ENCODE measurements around the gene RBMS3. TPM values are rescaled to one million over a fixed set of nuclear protein-coding genes. Genes with fewer than 3 reads are reported as not detected.

Gene RBMS3
- total RNA-seq, 1 donor from 2014 or later = 70.0 TPM

- Histone ChIP-seq H3K27me3 (no peaks in the 10 kb centered on the region), H3K9me3 (no peaks in the 10 kb centered on the region), H3K4me1 (no peaks in the 10 kb centered on the region), H3K4me3 (no peak overlapping the region), H3K27ac (no peak overlapping the region), H3K36me3 (no peaks in the 10 kb centered on the region)
- TF ChIP-seq POLR2AphosphoS5 (IDR thresholded peaks at IDR 0.05; ENCODE audit: insufficient read depth in 1 of 2, low read depth in 1 of 2) = no peak
- TF ChIP-seq CTCF (IDR thresholded peaks at IDR 0.05) = no peak
- TF ChIP-seq POLR2A (IDR thresholded peaks at IDR 0.05) = no peak
- intact Hi-C loops (cut with DNase I) = no loop called here
- DNase-seq (ENCODE audit: extremely low spot score in 2 of 2) = no peak
Measured at GRCh38 chr3:29772436-29772835, 491.6 kb downstream of the RBMS3 start.

- H3K27ac ChIP-seq = no peak overlapping the region
Measured at GRCh38 chr3:29773481-29773880, 492.6 kb downstream of the RBMS3 start.

GRCh38 chr3:29775340-29775739 lies 494.5 kb downstream of the RBMS3 start:
- intact Hi-C loops (cut with DNase I) = no loop called here
- no peak overlapping the region for H3K4me3 ChIP-seq
- H3K36me3 ChIP-seq = no peaks in the 10 kb centered on the region
- no peak overlapping the region for H3K27ac ChIP-seq
- DNase-seq (ENCODE audit: extremely low spot score in 2 of 2) = no peak
- TF ChIP-seq POLR2AphosphoS5 (IDR thresholded peaks at IDR 0.05; ENCODE audit: insufficient read depth in 1 of 2, low read depth in 1 of 2) (no peak), POLR2A (IDR thresholded peaks at IDR 0.05) (no peak), CTCF (IDR thresholded peaks at IDR 0.05) (no peak)
- no peaks in the 10 kb centered on the region for H3K27me3 ChIP-seq
- H3K9me3 ChIP-seq = no peaks in the 10 kb centered on the region
- no peaks in the 10 kb centered on the region for H3K4me1 ChIP-seq

More at GRCh38 chr3:29773481-29773880, 492.6 kb downstream of the RBMS3 start:
- no peaks in the 10 kb centered on the region for H3K36me3 ChIP-seq
- H3K27me3 ChIP-seq = no peaks in the 10 kb centered on the region
- H3K4me1 ChIP-seq = no peaks in the 10 kb centered on the region
- TF ChIP-seq CTCF (IDR thresholded peaks at IDR 0.05) (no peak), POLR2AphosphoS5 (IDR thresholded peaks at IDR 0.05; ENCODE audit: insufficient read depth in 1 of 2, low read depth in 1 of 2) (no peak), POLR2A (IDR thresholded peaks at IDR 0.05) (no peak)
- no peak for DNase-seq (ENCODE audit: extremely low spot score in 2 of 2)
- H3K4me3 ChIP-seq = no peak overlapping the region
- intact Hi-C loops (cut with DNase I) = no loop called here
- H3K9me3 ChIP-seq = no peaks in the 10 kb centered on the region

- no peak for DNase-seq (ENCODE audit: extremely low spot score in 2 of 2)
- intact Hi-C loops (cut with DNase I) = no loop called here
Measured at GRCh38 chr3:29777869-29778268, 497.0 kb downstream of the RBMS3 start.

More at GRCh38 chr3:29777869-29778268, 497.0 kb downstream of the RBMS3 start:
- Histone ChIP-seq H3K9me3 (no peaks in the 10 kb centered on the region), H3K27me3 (no peaks in the 10 kb centered on the region), H3K27ac (no peak overlapping the region), H3K4me3 (no peak overlapping the region), H3K36me3 (no peaks in the 10 kb centered on the region), H3K4me1 (no peaks in the 10 kb centered on the region)
- TF ChIP-seq POLR2AphosphoS5 (IDR thresholded peaks at IDR 0.05; ENCODE audit: insufficient read depth in 1 of 2, low read depth in 1 of 2) (no peak), POLR2A (IDR thresholded peaks at IDR 0.05) (no peak), CTCF (IDR thresholded peaks at IDR 0.05) (no peak)

Data from vagina (tissue), 2 donors.